KMS-11 (cell line): Measurements from ENCODE around the gene SPTB.

Experiments used
- H2AFZ ChIP-seq: fragments of 200-600 bp; sonication (generic); 2 replicates; pipeline ENCODE4 v1.6.1; 2016; ENCODE audit warnings: antibody characterized with exemption, mixed run types, low read depth
- H3K27ac ChIP-seq: fragments of 200-600 bp; sonication (generic); 2 replicates; pipeline ENCODE4 v1.6.1; 2016; ENCODE audit warnings: mild to moderate bottlenecking, mixed run types
- H3K27me3 ChIP-seq: fragments of 200-600 bp; sonication (generic); 2 replicates; pipeline ENCODE4 v1.6.1; 2017; ENCODE audit warnings: mild to moderate bottlenecking, low read depth, mixed run types, moderate library complexity; ENCODE audit not compliant: insufficient read depth
- H3K36me3 ChIP-seq: fragments of 200-600 bp; sonication (generic); 2 replicates; pipeline ENCODE4 v1.6.1; 2017; ENCODE audit warnings: mild to moderate bottlenecking, mixed run types; ENCODE audit not compliant: insufficient read depth
- H3K4me1 ChIP-seq: fragments of 200-600 bp; sonication (generic); 2 replicates; pipeline ENCODE4 v1.6.1; 2016; ENCODE audit warnings: mild to moderate bottlenecking, low read depth, mixed run types; ENCODE audit not compliant: poor library complexity, severe bottlenecking
- H3K4me2 ChIP-seq: fragments of 200-600 bp; sonication (generic); 2 replicates; pipeline ENCODE4 v1.7.0; 2016; ENCODE audit warnings: mild to moderate bottlenecking, mixed run types
- H3K4me3 ChIP-seq: fragments of 200-600 bp; sonication (generic); IDR thresholded peaks from 2 replicates; pipeline ENCODE4 v1.6.1; 2017; ENCODE audit warnings: low read depth, low read length, mixed read lengths; ENCODE audit not compliant: insufficient read depth
- H3K79me2 ChIP-seq: fragments of 200-600 bp; sonication (generic); 2 replicates; pipeline ENCODE4 v1.6.1; 2016; ENCODE audit warnings: low read depth, mixed run types; ENCODE audit not compliant: insufficient read depth
- H3K9ac ChIP-seq: fragments of 200-600 bp; sonication (generic); 2 replicates; pipeline ENCODE4 v1.6.1; 2016; ENCODE audit warnings: mild to moderate bottlenecking, mixed run types
- H4K20me1 ChIP-seq: fragments of 200-600 bp; sonication (generic); 2 replicates; pipeline ENCODE4 v1.6.1; 2016; ENCODE audit warnings: mild to moderate bottlenecking, mixed run types; ENCODE audit not compliant: insufficient read depth
- TF ChIP-seq, protein P1 (sequence below): fragments of 200-600 bp; sonication (generic); conservative IDR thresholded peaks from 2 replicates; pipeline ENCODE4 v1.6.1; 2017; ENCODE audit warnings: low read depth, mild to moderate bottlenecking, antibody characterized with exemption, low read length, moderate library complexity, mixed read lengths

Gene SPTB

GRCh38 chr14:64718762-64719161 lies 160.9 kb downstream of the SPTB start:
- H3K27me3 ChIP-seq, result no peaks in the 10 kb centered on the region
- H3K27ac ChIP-seq, result no peak overlapping the region
- H3K4me3 ChIP-seq, result no peak overlapping the region
- no peak overlapping the region for H3K9ac ChIP-seq
- no peaks in the 10 kb centered on the region for H3K79me2 ChIP-seq
- no peak overlapping the region for H3K4me2 ChIP-seq
- H2AFZ ChIP-seq, result no peak overlapping the region
- H3K36me3 ChIP-seq, result no peaks in the 10 kb centered on the region
- H3K4me1 ChIP-seq, result no peaks in the 10 kb centered on the region
- no peaks in the 10 kb centered on the region for H4K20me1 ChIP-seq
- TF ChIP-seq, protein P1, sequence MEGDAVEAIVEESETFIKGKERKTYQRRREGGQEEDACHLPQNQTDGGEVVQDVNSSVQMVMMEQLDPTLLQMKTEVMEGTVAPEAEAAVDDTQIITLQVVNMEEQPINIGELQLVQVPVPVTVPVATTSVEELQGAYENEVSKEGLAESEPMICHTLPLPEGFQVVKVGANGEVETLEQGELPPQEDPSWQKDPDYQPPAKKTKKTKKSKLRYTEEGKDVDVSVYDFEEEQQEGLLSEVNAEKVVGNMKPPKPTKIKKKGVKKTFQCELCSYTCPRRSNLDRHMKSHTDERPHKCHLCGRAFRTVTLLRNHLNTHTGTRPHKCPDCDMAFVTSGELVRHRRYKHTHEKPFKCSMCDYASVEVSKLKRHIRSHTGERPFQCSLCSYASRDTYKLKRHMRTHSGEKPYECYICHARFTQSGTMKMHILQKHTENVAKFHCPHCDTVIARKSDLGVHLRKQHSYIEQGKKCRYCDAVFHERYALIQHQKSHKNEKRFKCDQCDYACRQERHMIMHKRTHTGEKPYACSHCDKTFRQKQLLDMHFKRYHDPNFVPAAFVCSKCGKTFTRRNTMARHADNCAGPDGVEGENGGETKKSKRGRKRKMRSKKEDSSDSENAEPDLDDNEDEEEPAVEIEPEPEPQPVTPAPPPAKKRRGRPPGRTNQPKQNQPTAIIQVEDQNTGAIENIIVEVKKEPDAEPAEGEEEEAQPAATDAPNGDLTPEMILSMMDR, result no peak

GRCh38 chr14:64717870-64718269 lies 161.8 kb downstream of the SPTB start:
- H2AFZ ChIP-seq, result no peak overlapping the region
- no peak overlapping the region for H3K4me2 ChIP-seq
- TF ChIP-seq, protein P1, result no peak
- no peaks in the 10 kb centered on the region for H3K79me2 ChIP-seq
- no peak overlapping the region for H3K27ac ChIP-seq
- H3K36me3 ChIP-seq, result no peaks in the 10 kb centered on the region
- H3K27me3 ChIP-seq, result no peaks in the 10 kb centered on the region
- no peaks in the 10 kb centered on the region for H3K4me1 ChIP-seq
- no peak overlapping the region for H3K9ac ChIP-seq
- H3K4me3 ChIP-seq, result no peak overlapping the region
- H4K20me1 ChIP-seq, result no peaks in the 10 kb centered on the region

DNA sequence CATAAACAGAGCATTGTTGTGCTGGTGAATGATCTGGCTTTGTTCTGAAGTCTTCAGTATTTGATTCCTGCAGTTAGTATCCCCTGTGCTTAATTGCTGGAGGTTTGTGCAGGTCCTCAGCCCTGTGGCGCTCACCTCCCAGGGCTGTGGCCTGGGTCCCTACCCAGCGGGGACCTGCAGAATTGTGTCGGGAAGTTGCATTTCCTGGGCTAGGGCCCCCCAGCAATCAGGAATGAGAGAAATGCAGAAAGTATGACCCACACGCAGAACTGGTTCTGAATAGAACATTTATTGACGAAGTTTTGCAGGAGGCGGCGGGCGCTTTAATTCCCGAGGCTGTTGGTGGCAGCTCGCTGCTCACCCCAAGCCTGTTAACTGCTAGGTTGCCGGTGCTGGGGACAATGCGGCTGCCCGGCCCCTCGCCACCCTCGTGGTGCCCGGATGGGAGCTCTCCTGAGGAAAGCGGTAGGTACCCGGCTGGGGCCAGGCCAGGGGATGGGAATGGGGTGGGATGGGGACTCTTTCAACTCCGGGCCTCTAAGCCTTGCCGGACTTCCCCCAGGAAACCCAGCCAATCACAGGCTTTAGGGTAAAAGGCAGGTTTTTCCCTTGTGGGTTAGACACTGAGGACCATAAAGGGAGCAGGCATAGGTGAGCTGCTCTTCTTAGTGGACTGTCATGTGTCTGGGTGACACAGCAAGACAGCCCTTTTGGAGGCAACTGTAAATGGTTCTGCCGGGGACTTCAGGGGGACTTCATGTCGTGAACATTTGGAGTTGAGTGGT lies 163.9 kb downstream of the SPTB start:
- no peak overlapping the region for H3K4me3 ChIP-seq
- H3K79me2 ChIP-seq, result no peaks in the 10 kb centered on the region
- TF ChIP-seq, protein P1, result no peak
- no peaks in the 10 kb centered on the region for H3K4me1 ChIP-seq
- no peaks in the 10 kb centered on the region for H4K20me1 ChIP-seq
- H2AFZ ChIP-seq, result no peak overlapping the region
- H3K27ac ChIP-seq, result no peak overlapping the region
- H3K27me3 ChIP-seq, result no peaks in the 10 kb centered on the region
- H3K36me3 ChIP-seq, result no peaks in the 10 kb centered on the region
- no peak overlapping the region for H3K4me2 ChIP-seq
- no peak overlapping the region for H3K9ac ChIP-seq

DNA sequence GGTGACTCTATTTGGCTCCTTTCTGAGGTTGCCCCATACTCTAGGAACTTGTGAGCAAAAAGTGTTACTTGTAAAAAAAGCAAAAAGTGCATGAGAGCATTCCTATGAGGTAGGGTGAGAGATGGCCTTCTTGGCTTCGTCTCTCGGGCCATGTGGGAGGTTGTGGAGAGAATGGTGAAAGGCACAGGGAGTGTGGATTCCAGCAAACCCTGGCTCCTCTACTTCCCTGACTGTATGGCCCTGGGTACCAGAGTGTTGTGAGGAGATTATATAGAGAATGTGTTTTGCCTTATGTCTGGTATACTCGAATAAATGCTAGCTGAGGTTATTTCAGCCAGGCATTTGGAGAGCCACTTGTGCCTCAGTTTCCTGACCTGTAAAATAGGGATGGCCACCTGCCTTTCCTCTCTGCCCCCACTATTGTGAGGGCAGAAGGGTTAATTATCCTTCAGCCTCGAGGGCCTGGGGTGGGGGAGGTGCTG lies 164.5 kb downstream of the SPTB start:
- Histone ChIP-seq H3K27ac (no peak overlapping the region), H3K36me3 (no peaks in the 10 kb centered on the region), H3K4me1 (no peaks in the 10 kb centered on the region), H3K4me2 (no peak overlapping the region), H3K27me3 (no peaks in the 10 kb centered on the region), H3K9ac (no peak overlapping the region), H2AFZ (no peak overlapping the region), H3K4me3 (no peak overlapping the region), H4K20me1 (no peaks in the 10 kb centered on the region), H3K79me2 (no peaks in the 10 kb centered on the region)
- TF ChIP-seq, protein P1, result no peak
